Measurements from ENCODE around the gene ABCA4.

GRCh38 chr1:93972341-93972740 lies 148.6 kb downstream of the ABCA4 start:
- TF ChIP-seq CTCF (IDR thresholded peaks at IDR 0.05; ENCODE audit: low read length): no peak
- TF ChIP-seq EZH2 (optimal IDR thresholded peaks at IDR 0.05; ENCODE audit: low read depth, low read length): no peak
- no peak for TF ChIP-seq EZH2phosphoT487 (IDR thresholded peaks at IDR 0.05; ENCODE audit: low read length)
